Subcutaneous adipose tissue (tissue), 4 donors: Measurements from ENCODE around the gene FAM53B. TPM values are rescaled to one million over a fixed set of nuclear protein-coding genes. Genes with fewer than 3 reads are reported as not detected.

Source experiments
- CTCF ChIP-seq: fragments of 450-650 bp; IDR thresholded peaks from one replicate; pipeline ENCODE4 v1.5.1; 2016; ENCODE audit warnings: low read depth, mild to moderate bottlenecking, control low read depth, antibody characterized with exemption, moderate library complexity
- total RNA-seq, 4 donors: library from RNA; depleted of rRNA; stranded (reverse); fragments of >200 nt; gene quantifications; one replicate each; pipeline ENCODE4 v1.1.0, GENCODE V29; 2016

Gene FAM53B
- total RNA-seq, 4 donors from 2014 or later, result 13.5 to 39.2 (median 29.5) TPM

- no peak for TF ChIP-seq CTCF
Observed at GRCh38 chr10:124741281-124741921, 2.8 kb downstream of the FAM53B start.

GRCh38 chr10:124740369-124741280 is 3.6 kb downstream of the FAM53B start:
- TF ChIP-seq CTCF, result no peak

GRCh38 chr10:124739986-124740368 is 4.2 kb downstream of the FAM53B start:
- no peak for TF ChIP-seq CTCF

GRCh38 chr10:124739119-124739921 is 4.9 kb downstream of the FAM53B start:
- TF ChIP-seq CTCF, result no peak

GRCh38 chr10:124738441-124738840 is 5.7 kb downstream of the FAM53B start:
- TF ChIP-seq CTCF, result no peak

- TF ChIP-seq CTCF, result no peak
Observed at GRCh38 chr10:124737708-124738107, 6.5 kb downstream of the FAM53B start.

- TF ChIP-seq CTCF, result no peak
Observed at GRCh38 chr10:124737221-124737620, 7.0 kb downstream of the FAM53B start.
